ENCODE results near the gene S100A2. TPM values are rescaled to one million over a fixed set of nuclear protein-coding genes. Genes with fewer than 3 reads are reported as not detected.

Gene S100A2
- total and polyA plus RNA-seq, 2 donors (not counting 3 experiments of a cell fraction or from before 2014, with no cell fraction given), result 4.0 to 4.3 TPM

DNA sequence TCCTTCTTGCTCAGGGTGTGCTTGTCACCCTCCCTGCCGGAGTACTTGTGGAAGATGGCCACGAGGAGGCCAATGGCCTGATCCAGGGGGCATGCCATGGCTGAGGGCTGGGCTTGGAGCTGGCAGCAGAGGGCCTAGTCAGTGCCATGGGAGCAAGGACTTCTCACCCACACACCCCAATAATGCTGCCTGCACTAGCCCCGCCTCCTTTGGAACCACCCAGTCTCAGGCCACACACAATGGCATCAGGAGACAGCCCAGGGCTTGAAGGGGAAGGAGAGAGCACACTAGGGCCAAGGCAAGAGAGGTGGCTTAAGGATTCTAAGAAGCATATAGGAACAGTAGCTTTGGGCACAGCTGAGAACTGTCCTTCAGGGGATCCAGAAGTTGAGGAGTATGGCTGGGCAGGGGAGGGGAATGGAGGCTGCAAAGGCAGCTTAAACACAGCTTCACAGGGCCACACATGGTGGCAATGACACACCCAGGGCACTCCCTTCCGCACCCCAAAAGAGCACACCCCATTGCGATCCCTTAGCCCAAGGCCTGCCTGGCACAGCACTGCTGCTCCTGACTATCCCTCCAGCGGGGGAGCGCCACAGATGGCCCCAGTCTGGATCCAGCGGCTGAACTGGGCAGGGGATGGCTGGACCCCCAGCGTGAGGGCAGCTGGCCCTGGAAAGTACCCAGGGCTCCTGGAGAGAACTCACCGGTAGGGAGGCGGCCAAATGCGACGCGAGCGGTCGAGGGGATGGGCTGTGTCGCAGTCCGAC is 30.2 kb downstream of the S100A2 start, which contains the start of gene S100A6:
TSS of gene S100A6 (minus strand) at position 750 of the 770 bp plus-strand sequence. CDS start at position 98, 652 bp downstream.
- POLR2A ChIA-PET, result interaction anchor here (0.6 to 3.9 kb wide), 6 partner anchors 10 to 192 kb away, joined by 3 to 32 read pairs (median 6); partner anchors contain the start of genes CHTOP, INTS3, S100A2 and S100A4
- H4K20me1 ChIP-seq (replicated peaks; ENCODE audit: control insufficient read depth, extremely low read depth, insufficient read depth, low read length), result no peaks in the 10 kb centered on the region

More for the DNA sequence above, 30.2 kb downstream of the S100A2 start, which contains the start of gene S100A6:
- dilution Hi-C loops (cut with MboI; ENCODE audit: extremely low pct_ligation_motif_present, low sequenced_read_pairs) (no loop called here), intact Hi-C loops (cut with micrococcal nuclease) (loop anchor here (1.0 kb wide), 1 partner anchor 14 kb away; the partner anchor contains the start of gene S100A3)
- no peak for TF ChIP-seq EZH2 (IDR thresholded peaks at IDR 0.05; ENCODE audit: borderline replicate concordance, low read depth, low read length, severe bottlenecking)
- TF ChIP-seq, protein P1, sequence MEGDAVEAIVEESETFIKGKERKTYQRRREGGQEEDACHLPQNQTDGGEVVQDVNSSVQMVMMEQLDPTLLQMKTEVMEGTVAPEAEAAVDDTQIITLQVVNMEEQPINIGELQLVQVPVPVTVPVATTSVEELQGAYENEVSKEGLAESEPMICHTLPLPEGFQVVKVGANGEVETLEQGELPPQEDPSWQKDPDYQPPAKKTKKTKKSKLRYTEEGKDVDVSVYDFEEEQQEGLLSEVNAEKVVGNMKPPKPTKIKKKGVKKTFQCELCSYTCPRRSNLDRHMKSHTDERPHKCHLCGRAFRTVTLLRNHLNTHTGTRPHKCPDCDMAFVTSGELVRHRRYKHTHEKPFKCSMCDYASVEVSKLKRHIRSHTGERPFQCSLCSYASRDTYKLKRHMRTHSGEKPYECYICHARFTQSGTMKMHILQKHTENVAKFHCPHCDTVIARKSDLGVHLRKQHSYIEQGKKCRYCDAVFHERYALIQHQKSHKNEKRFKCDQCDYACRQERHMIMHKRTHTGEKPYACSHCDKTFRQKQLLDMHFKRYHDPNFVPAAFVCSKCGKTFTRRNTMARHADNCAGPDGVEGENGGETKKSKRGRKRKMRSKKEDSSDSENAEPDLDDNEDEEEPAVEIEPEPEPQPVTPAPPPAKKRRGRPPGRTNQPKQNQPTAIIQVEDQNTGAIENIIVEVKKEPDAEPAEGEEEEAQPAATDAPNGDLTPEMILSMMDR (IDR thresholded peaks at IDR 0.05; ENCODE audit: extremely low read depth in 1 of 2, insufficient read depth in 1 of 2, low read depth in 1 of 2, low read length in 2 of 2), result peak; percentile 5 to 15
- peak; percentile 98 for TF ChIP-seq POLR2A (IDR thresholded peaks at IDR 0.05; ENCODE audit: low read depth, low read length)
- peak; percentile 97 for TF ChIP-seq POLR2AphosphoS5 (IDR thresholded peaks at IDR 0.05; ENCODE audit: insufficient read depth, low read depth, low read length)
- TF ChIP-seq, protein P2, sequence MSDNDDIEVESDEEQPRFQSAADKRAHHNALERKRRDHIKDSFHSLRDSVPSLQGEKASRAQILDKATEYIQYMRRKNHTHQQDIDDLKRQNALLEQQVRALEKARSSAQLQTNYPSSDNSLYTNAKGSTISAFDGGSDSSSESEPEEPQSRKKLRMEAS (IDR thresholded peaks at IDR 0.05; ENCODE audit: insufficient read depth, insufficient read length), result no peak
- Histone ChIP-seq H2AFZ (ENCODE audit: low read depth, low read length) (peak within 1 kb of the TSS; percentile 14), H3K27ac (ENCODE audit: insufficient read depth, low read depth, low read length) (peak within 1 kb of the TSS; percentile 96), H3K27me3 (ENCODE audit: control insufficient read depth in 2 of 2, insufficient read depth in 2 of 2, low read length in 2 of 2) (no peaks in the 10 kb centered on the region), H3K9me3 (replicated peaks; ENCODE audit: control insufficient read depth, insufficient read depth, low read length) (no peaks in the 10 kb centered on the region), H3K4me2 (ENCODE audit: insufficient read depth, low read length) (peak within 1 kb of the TSS; percentile 91), H3K9ac (replicated peaks; ENCODE audit: extremely low read depth, insufficient read depth, low read length) (peak within 1 kb of the TSS; percentile 86), H3K4me3 (replicated peaks in 1 of 3; ENCODE audit: insufficient read depth in 1 of 3, low read depth in 1 of 3, low read length in 3 of 3) (peak within 1 kb of the TSS; percentile 34 to 84 (median 81)), H3K79me2 (ENCODE audit: control insufficient read depth, insufficient read depth, low read length) (peaks cover 15% of the 10 kb centered on the region), H3K36me3 (ENCODE audit: control insufficient read depth in 2 of 2, extremely low read depth in 1 of 2, insufficient read depth in 2 of 2, low read length in 2 of 2) (no peaks in the 10 kb centered on the region), H3K9me1 (replicated peaks; ENCODE audit: control insufficient read depth, extremely low read depth, insufficient read depth, low read length) (no peaks in the 10 kb centered on the region), H3K4me1 (ENCODE audit: control insufficient read depth, extremely low read depth, insufficient read depth, low read length) (peaks cover 43% of the 10 kb centered on the region)
- CTCF ChIA-PET, result interaction anchor here (0.7 to 5.8 kb wide), 13 partner anchors 9 to 92 kb away, joined by 3 to 216 read pairs (median 5); partner anchors contain the start of genes S100A1, S100A13, S100A2 and S100A3
- peak; percentile 42 for DNase-seq (ENCODE audit: low read depth, low spot score)
- peak; percentile 78 for FAIRE-seq
- TSS peak; percentile 82 for BruUV-seq (replicated peaks)
